ENCODE measurements around the gene C5orf24. TPM values are rescaled to one million over a fixed set of nuclear protein-coding genes. Genes with fewer than 3 reads are reported as not detected.
"Not testable (repeated sequence)": the region's sequence is repeated elsewhere in the genome, so short reads cannot be mapped to it uniquely, and the experiment has no call there.

The C5orf24 gene
- total and polyA plus RNA-seq, 2 donors (not counting 1 experiment from before 2014, with no cell fraction given), result 13.0 to 38.2 TPM

DNA sequence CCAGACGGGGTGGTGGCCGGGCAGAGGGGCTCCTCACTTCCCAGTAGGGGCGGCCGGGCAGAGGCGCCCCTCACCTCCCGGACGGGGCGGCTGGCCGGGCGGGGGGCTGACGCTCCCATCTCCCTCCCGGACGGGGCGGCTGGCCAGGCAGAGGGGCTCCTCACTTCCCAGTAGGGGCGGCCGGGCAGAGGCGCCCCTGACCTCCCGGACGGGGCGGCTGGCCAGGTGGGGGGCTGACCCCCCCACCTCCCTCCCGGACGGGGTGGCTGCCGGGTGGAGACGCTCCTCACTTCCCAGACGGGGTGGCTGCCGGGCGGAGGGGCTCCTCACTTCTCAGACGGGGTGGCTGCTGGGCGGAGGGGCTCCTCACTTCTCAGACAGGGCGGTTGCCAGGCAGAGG, 35.9 kb downstream of the C5orf24 start:
- ATAC-seq (ENCODE audit: low read depth); H3K27me3 ChIP-seq (replicated peaks in 1 of 4; ENCODE audit: control extremely low read depth in 1 of 4, control insufficient read depth in 3 of 4, insufficient read depth in 4 of 4, low read length in 3 of 4); POLR2A ChIA-PET; H3K27ac ChIP-seq (ENCODE audit: low read length in 2 of 2); DNase-seq; H3K27me3 Mint-ChIP-seq; H3K4me1 ChIP-seq (ENCODE audit: control insufficient read depth in 2 of 2, insufficient read depth in 2 of 2, low read length in 2 of 2); CTCF ChIA-PET; H2AFZ ChIP-seq (ENCODE audit: insufficient read depth, low read depth, low read length, poor library complexity, severe bottlenecking); H3K4me3 Mint-ChIP-seq; H3K9me3 Mint-ChIP-seq (ENCODE audit: insufficient read depth); intact Hi-C loops (cut with micrococcal nuclease); H3K4me2 ChIP-seq (replicated peaks; ENCODE audit: low read depth, low read length, poor library complexity, severe bottlenecking); H3K27ac Mint-ChIP-seq; H3K4me3 ChIP-seq (ENCODE audit: control extremely low read depth in 1 of 5, extremely low read depth in 1 of 5, insufficient read depth in 1 of 5, low read depth in 2 of 5, low read length in 4 of 5); H3K9me3 ChIP-seq (ENCODE audit: control extremely low read depth in 1 of 3, control insufficient read depth in 2 of 3, insufficient read depth in 1 of 3, low read length in 2 of 3); H3K9ac ChIP-seq (ENCODE audit: low read length): not testable (repeated sequence)
- 99% methylated on average over 15 of the region's 30 CpGs for WGBS (ENCODE audit: insufficient coverage)
- H3K4me1 Mint-ChIP-seq, result peaks cover 32% of the 10 kb centered on the region
- H4K20me1 ChIP-seq (ENCODE audit: control insufficient read depth, insufficient read depth, low read length, poor library complexity, severe bottlenecking), result peaks cover 23% of the 10 kb centered on the region
- peaks cover 0 to 10% of the 10 kb centered on the region in 2 experiments for H3K36me3 ChIP-seq (replicated peaks in 1 of 2; ENCODE audit: control extremely low read depth in 1 of 2, control insufficient read depth in 1 of 2, extremely low read depth in 1 of 2, insufficient read depth in 2 of 2, low read length in 1 of 2)
- peaks cover 72% of the 10 kb centered on the region for H3K79me2 ChIP-seq (ENCODE audit: control insufficient read depth, insufficient read depth, low read length)

DNA sequence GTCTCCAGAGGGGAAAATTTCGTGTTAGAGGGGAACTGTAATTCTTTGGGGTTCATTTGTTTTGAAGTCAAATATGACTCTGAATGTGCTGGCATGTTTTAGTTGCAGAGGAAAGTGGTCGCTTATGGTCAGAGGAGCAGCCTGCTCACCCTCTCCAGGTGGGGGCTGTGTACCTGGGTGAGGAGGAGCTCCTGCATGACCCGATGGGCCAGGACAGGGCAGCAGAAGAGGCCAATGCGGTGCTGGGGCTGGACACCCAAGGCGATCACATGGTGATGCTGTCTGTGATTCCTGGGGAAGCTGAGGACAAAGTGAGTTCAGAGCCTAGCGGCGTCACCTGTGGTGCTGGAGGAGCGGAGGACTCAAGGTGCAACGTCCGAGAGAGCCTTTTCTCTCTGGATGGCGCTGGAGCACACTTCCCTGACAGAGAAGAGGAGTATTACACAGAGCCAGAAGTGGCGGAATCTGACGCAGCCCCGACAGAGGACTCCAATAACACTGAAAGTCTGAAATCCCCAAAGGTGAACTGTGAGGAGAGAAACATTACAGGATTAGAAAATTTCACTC, 41.9 kb downstream of the C5orf24 start:
- H2AFZ ChIP-seq (ENCODE audit: insufficient read depth, low read depth, low read length, poor library complexity, severe bottlenecking), result no peak overlapping the region
- DNase-seq, result no peak
- H4K20me1 ChIP-seq (ENCODE audit: control insufficient read depth, insufficient read depth, low read length, poor library complexity, severe bottlenecking), result peaks cover 27% of the 10 kb centered on the region
- no peak overlapping the region for H3K4me3 ChIP-seq (ENCODE audit: control extremely low read depth in 1 of 5, extremely low read depth in 1 of 5, insufficient read depth in 1 of 5, low read depth in 2 of 5, low read length in 4 of 5)
- ATAC-seq (ENCODE audit: low read depth), result no peak
- peaks cover 19% of the 10 kb centered on the region for H3K4me1 Mint-ChIP-seq
- H3K27ac ChIP-seq (ENCODE audit: low read length in 2 of 2), result no peak overlapping the region
- H3K4me3 Mint-ChIP-seq, result no peak overlapping the region
- H3K27me3 ChIP-seq (replicated peaks in 1 of 4; ENCODE audit: control extremely low read depth in 1 of 4, control insufficient read depth in 3 of 4, insufficient read depth in 4 of 4, low read length in 3 of 4), result no peaks in the 10 kb centered on the region
- no peaks in the 10 kb centered on the region for H3K9me3 ChIP-seq (ENCODE audit: control extremely low read depth in 1 of 3, control insufficient read depth in 2 of 3, insufficient read depth in 1 of 3, low read length in 2 of 3)
- H3K4me2 ChIP-seq (replicated peaks; ENCODE audit: low read depth, low read length, poor library complexity, severe bottlenecking), result no peak overlapping the region
- intact Hi-C loops (cut with micrococcal nuclease), result no loop called here
- H3K27me3 Mint-ChIP-seq, result no peaks in the 10 kb centered on the region
- peaks cover 0 to 41% of the 10 kb centered on the region in 2 experiments for H3K36me3 ChIP-seq (replicated peaks in 1 of 2; ENCODE audit: control extremely low read depth in 1 of 2, control insufficient read depth in 1 of 2, extremely low read depth in 1 of 2, insufficient read depth in 2 of 2, low read length in 1 of 2)
- H3K79me2 ChIP-seq (ENCODE audit: control insufficient read depth, insufficient read depth, low read length), result peaks cover 38% of the 10 kb centered on the region
- ChIA-PET POLR2A (no interaction called here), CTCF (no interaction called here)
- 92% methylated on average over 11 of the region's 14 CpGs for WGBS (ENCODE audit: insufficient coverage)
- TF ChIP-seq, protein P1, sequence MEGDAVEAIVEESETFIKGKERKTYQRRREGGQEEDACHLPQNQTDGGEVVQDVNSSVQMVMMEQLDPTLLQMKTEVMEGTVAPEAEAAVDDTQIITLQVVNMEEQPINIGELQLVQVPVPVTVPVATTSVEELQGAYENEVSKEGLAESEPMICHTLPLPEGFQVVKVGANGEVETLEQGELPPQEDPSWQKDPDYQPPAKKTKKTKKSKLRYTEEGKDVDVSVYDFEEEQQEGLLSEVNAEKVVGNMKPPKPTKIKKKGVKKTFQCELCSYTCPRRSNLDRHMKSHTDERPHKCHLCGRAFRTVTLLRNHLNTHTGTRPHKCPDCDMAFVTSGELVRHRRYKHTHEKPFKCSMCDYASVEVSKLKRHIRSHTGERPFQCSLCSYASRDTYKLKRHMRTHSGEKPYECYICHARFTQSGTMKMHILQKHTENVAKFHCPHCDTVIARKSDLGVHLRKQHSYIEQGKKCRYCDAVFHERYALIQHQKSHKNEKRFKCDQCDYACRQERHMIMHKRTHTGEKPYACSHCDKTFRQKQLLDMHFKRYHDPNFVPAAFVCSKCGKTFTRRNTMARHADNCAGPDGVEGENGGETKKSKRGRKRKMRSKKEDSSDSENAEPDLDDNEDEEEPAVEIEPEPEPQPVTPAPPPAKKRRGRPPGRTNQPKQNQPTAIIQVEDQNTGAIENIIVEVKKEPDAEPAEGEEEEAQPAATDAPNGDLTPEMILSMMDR (IDR thresholded peaks at IDR 0.05), result no peak
- TF ChIP-seq EZH2 (IDR thresholded peaks at IDR 0.05; ENCODE audit: borderline replicate concordance, insufficient read depth, low read depth, low read length, poor library complexity, severe bottlenecking), result no peak
- no peaks in the 10 kb centered on the region for H3K9me3 Mint-ChIP-seq (ENCODE audit: insufficient read depth)
- no peak overlapping the region for H3K9ac ChIP-seq (ENCODE audit: low read length)
- no peaks in the 10 kb centered on the region for H3K4me1 ChIP-seq (ENCODE audit: control insufficient read depth in 2 of 2, insufficient read depth in 2 of 2, low read length in 2 of 2)
- no peak overlapping the region for H3K27ac Mint-ChIP-seq
